T follicular helper cell (primary cell): ENCODE results near the gene NLGN3.
A peak's percentile ranks its signal among the peaks of the same experiment; 100 is the strongest.

Experiments used
- DNase-seq: peaks from one replicate; pipeline ENCODE4 v3.0.0-alpha.2; 2020; ENCODE audit warnings: low read depth
- total RNA-seq, 2 experiments: gene quantifications; one replicate each; lab custom pipeline; 2026; lab: John Stamatoyannopoulos, UW

Gene NLGN3
- 1.0 to 3.5 reads per million in 2 experiments for total RNA-seq

DNA sequence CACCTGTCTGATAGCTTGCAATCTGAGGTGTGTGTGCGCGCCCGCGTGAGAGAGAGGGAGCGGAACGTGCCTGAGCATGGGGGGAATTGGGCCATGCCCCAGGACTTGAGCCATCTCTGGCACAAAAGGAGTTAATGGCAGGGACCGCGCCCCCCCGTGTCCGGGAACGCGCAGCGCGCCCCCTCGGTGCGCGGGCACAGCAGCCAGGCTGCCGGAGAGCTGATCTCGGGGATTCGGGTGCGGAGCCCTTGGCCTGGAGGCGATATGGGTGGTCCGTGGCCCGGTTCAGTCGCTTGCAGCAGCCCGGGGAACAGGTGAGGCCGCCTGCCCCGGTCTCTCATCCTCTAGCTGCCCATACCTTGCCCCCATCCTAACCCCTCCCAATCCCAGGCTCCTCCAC is at the start of gene NLGN3:
Gene NLGN3 (plus strand): TSS at position 191 of the 400 bp plus-strand sequence. CDS start 2,909 bp downstream, outside the sequence.
- no peak for DNase-seq

GRCh38 chrX:71095033-71095432 is 49.6 kb upstream of the NLGN3 start:
- no peak for DNase-seq

- DNase-seq = peak; percentile 87
Observed at GRCh38 chrX:71095555-71095980, 49.1 kb upstream of the NLGN3 start, which contains the start of gene FOXO4. TSS of gene FOXO4 (plus strand) at chrX:71095851. CDS start at chrX:71096529, 678 bp downstream.

DNA sequence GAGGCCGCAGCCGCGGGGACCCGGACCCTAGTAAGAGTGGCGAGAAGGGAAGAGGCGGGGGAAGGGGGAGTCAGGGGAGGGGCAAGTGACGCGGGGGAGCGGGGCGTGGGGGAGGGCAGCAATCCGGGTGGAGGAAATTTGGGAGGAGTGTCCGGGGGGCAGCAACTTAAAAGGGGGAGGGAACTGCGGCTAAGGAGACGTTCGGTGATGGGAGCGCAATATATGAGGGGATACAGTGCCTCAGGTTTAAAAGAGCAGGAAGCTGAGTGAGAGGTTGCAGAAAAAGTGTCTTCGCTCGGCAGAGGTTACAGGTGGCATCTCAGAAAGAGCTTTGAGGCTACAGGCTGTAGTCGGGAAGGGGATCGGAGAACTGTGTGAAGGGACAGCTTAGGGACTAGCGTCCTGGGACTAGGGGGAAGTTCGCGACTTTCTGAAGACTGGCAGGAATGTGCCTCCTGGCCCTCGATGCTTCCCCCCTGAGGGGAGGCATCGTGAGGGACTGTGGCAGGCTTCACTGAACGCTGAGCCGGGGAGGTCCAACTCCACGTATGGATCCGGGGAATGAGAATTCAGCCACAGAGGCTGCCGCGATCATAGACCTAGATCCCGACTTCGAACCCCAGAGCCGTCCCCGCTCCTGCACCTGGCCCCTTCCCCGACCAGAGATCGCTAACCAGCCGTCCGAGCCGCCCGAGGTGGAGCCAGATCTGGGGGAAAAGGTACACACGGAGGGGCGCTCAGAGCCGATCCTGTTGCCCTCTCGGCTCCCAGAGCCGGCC is 48.5 kb upstream of the NLGN3 start:
- no peak for DNase-seq

GRCh38 chrX:71096760-71097032 is 47.9 kb upstream of the NLGN3 start:
- DNase-seq = no peak

- peak; percentile 78 for DNase-seq
Observed at GRCh38 chrX:71098302-71098701, 46.3 kb upstream of the NLGN3 start.

GRCh38 chrX:71098951-71099506 is 45.6 kb upstream of the NLGN3 start:
- DNase-seq = no peak

- no peak for DNase-seq
Observed at GRCh38 chrX:71099736-71100135, 44.9 kb upstream of the NLGN3 start.

DNA sequence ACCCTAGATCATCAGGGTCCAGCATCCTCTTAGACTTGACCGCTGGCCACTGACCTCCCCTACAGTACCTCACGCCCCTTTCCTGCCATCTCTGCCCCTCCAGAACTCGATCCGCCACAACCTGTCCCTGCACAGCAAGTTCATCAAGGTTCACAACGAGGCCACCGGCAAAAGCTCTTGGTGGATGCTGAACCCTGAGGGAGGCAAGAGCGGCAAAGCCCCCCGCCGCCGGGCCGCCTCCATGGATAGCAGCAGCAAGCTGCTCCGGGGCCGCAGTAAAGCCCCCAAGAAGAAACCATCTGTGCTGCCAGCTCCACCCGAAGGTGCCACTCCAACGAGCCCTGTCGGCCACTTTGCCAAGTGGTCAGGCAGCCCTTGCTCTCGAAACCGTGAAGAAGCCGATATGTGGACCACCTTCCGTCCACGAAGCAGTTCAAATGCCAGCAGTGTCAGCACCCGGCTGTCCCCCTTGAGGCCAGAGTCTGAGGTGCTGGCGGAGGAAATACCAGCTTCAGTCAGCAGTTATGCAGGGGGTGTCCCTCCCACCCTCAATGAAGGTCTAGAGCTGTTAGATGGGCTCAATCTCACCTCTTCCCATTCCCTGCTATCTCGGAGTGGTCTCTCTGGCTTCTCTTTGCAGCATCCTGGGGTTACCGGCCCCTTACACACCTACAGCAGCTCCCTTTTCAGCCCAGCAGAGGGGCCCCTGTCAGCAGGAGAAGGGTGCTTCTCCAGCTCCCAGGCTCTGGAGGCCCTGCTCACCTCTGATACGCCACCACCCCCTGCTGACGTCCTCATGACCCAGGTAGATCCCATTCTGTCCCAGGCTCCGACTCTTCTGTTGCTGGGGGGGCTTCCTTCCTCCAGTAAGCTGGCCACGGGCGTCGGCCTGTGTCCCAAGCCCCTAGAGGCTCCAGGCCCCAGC is 43.8 kb upstream of the NLGN3 start:
- no peak for DNase-seq

DNA sequence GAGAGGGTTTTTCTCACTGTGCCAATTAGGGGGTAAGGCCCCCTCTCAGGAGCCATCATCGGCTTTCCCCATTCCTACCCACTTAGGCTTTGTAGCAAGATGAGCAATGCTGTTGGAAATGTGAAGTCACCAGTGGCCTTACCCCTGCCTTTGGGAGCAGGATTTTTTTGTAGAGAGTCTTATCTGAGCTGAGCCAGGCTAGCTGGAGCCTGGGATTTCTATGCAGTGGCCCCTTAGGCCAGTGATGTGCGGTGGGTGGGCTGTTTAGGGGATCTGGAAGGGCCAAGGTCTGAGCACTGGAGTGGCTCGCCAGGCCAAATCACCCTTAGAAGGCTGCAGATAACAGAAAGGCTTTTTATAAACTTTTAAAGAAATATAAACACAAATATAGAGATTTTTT is 42.3 kb upstream of the NLGN3 start:
- DNase-seq = no peak

DNA sequence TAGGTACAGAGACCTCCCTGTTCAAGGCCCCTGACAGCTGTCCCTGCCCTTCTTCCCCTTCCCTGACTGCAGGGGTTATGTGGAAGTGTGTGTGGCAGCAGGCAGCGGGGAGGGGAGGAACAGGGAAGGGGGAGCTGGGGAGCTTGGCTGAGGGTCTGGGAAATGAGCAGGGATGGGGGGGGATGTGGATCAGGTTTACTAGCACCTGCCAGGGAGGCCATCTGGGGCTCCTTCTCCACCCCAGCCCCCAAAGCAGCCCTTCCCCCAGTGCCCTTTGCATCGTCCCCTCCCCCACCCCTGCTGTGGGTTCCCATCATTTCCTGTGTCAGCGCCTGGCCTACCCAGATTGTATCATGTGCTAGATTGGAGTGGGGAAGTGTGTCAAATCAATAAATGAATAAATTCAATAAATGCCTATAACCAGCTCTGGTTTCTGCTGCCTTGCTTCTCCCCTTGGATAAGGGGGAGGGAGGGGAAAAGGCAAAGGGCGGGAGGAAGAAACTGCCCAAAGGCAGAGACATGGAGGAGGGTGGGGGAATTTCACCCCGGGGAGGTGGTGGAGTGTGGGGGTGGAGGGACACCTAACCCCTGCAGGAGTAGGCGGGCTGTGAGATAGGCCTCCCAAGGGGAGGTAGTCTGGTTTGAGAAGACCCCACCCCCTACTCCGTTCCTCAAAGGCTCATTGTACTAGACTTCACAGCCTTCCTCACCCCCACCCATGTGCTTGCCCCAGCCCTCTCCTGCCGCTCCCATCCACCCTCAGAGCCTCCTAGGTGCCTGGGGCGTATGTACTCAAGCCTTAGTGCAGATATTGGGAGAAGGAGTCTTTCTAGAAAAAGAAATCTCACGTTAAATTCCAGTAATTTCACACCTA is 41.3 kb upstream of the NLGN3 start:
- peak; percentile 44 for DNase-seq

DNA sequence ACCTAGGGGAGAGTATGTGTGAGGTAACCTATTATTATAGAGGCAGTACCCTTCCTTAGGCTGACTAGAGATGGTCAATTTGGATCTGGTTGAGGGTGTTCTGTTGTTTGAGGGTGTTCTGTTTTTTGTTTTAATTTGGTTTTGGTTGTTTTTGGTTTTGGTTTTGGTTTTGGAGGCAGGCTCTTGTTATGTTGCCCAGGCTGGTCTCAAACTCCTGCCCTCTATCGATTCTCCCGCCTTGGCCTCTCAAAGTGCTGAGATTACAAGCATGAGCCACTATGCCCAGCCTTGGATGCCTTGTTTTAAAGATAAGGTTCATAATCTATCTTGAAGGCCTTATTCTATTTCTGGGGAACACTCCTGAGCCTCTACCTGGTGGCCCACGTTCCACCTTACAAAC is 39.0 kb upstream of the NLGN3 start:
- DNase-seq = no peak

GRCh38 chrX:71106427-71106826 is 38.2 kb upstream of the NLGN3 start, which contains the start of gene CXorf65:
TSS of gene CXorf65 (minus strand) at chrX:71106740. CDS start at chrX:71106556, 184 bp downstream.
- DNase-seq = no peak

GRCh38 chrX:71107245-71107644 is 37.4 kb upstream of the NLGN3 start:
- no peak for DNase-seq

DNA sequence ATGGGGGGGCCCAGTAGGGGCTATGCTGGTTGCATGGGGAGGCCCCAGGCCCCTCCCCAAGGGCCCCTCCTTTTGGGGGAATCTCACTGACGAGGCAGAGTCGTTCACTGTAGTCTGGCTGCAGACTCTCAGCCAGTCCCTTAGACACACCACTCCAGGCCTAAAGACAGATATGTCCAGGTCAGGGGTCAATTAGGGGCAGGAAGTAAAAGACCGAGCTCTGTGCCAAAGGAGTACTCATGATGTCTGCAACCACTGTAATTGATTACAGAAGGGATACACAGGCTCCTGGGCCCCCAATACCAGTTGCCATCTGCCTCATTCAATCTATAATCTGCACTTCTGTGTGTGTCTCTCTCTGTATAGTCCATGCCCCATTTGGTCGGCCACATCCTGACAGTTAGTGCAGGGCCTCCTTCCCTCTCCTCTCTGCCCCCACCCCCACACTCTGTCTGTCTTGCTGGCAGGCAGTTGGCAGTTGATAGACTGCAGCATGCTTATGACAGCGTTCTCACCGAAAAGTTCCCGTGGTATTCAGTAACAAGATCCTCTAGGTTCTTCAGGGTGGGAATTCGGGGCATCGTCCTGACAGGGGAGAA is 36.8 kb upstream of the NLGN3 start:
- no peak for DNase-seq

GRCh38 chrX:71109051-71109450 is 35.6 kb upstream of the NLGN3 start:
- no peak for DNase-seq

GRCh38 chrX:71111141-71111843 is 33.3 kb upstream of the NLGN3 start, which contains the start of gene IL2RG:
TSS of gene IL2RG (minus strand) at chrX:71111577. CDS start at chrX:71111539, 38 bp downstream.
- DNase-seq = peak; percentile 83

DNA sequence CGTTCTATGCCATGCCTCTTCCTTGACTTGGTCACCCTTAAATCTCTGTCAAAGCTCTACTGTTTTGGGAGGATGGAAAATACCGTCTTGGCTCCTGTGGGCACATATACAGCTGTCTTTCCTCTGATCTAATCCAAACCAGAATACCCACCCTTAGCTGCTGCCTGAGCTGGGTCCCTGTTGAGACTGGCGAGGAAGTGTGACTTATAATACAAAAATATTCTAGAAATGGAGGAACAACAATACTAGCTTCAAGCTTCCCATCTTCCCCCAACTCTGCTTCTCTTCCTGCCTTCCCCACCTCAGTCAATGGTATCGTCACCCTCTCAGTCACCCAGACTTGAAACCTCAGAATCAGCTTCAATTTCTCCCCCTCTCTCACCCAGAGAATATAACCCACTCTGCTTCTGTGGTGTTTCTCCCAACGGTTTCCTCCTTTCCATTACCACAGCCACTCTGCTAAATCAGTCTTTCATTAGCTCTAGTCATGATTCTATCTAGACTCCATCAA is 32.7 kb upstream of the NLGN3 start:
- DNase-seq = no peak

- no peak for DNase-seq
Observed at GRCh38 chrX:71117358-71117757, 27.3 kb upstream of the NLGN3 start.
